Activated CD8-positive, alpha-beta memory T cell treated with anti-CD3 and anti-CD28 coated beads, Interleukin-2, amount 50 U/mL, for 24 hours (primary cell): Measurements from ENCODE around the gene XXYLT1.

ENCODE experiments used
- DNase-seq: peaks from one replicate; pipeline ENCODE4 v3.0.0-alpha.2; 2020; ENCODE audit errors: extremely low read depth

The XXYLT1 gene

GRCh38 chr3:195184716-195185421 lies 86.1 kb downstream of the XXYLT1 start:
- no peak for DNase-seq

GRCh38 chr3:195183071-195183776 lies 87.7 kb downstream of the XXYLT1 start:
- no peak for DNase-seq

GRCh38 chr3:195182470-195182795 lies 88.5 kb downstream of the XXYLT1 start:
- no peak for DNase-seq

- no peak for DNase-seq
Observed at GRCh38 chr3:195181741-195182469, 89.1 kb downstream of the XXYLT1 start.

- DNase-seq = no peak
Observed at GRCh38 chr3:195181113-195181498, 89.9 kb downstream of the XXYLT1 start.

GRCh38 chr3:195180490-195181112 lies 90.4 kb downstream of the XXYLT1 start:
- DNase-seq = no peak

GRCh38 chr3:195179776-195180489 lies 91.0 kb downstream of the XXYLT1 start:
- DNase-seq = no peak

GRCh38 chr3:195178124-195178910 lies 92.6 kb downstream of the XXYLT1 start:
- no peak for DNase-seq

- no peak for DNase-seq
Observed at GRCh38 chr3:195177422-195178123, 93.4 kb downstream of the XXYLT1 start.

GRCh38 chr3:195176776-195177175 lies 94.2 kb downstream of the XXYLT1 start:
- DNase-seq = no peak

- no peak for DNase-seq
Observed at GRCh38 chr3:195175476-195176337, 95.3 kb downstream of the XXYLT1 start.

GRCh38 chr3:195175076-195175475 lies 95.9 kb downstream of the XXYLT1 start:
- no peak for DNase-seq

- no peak for DNase-seq
Observed at GRCh38 chr3:195173657-195174056, 97.3 kb downstream of the XXYLT1 start.

- no peak for DNase-seq
Observed at GRCh38 chr3:195172896-195173295, 98.1 kb downstream of the XXYLT1 start.

- DNase-seq = no peak
Observed at GRCh38 chr3:195172039-195172684, 98.8 kb downstream of the XXYLT1 start.

- DNase-seq = no peak
Observed at GRCh38 chr3:195171093-195171873, 99.7 kb downstream of the XXYLT1 start.

- DNase-seq = no peak
Observed at GRCh38 chr3:195170496-195170895, 100.5 kb downstream of the XXYLT1 start.

- no peak for DNase-seq
Observed at GRCh38 chr3:195169011-195169649, 101.8 kb downstream of the XXYLT1 start.
